Neural cell (in vitro differentiated cells): ENCODE measurements around the gene ABCA13. TPM values are rescaled to one million over a fixed set of nuclear protein-coding genes. Genes with fewer than 3 reads are reported as not detected.

ENCODE experiments used
- H2AFZ ChIP-seq: fragments of 200-600, 300-800 bp; sonication (generic), shearing (Covaris generic); 2 replicates; pipeline ENCODE4 v1.6.0; 2014; ENCODE audit warnings: low read depth, mild to moderate bottlenecking, antibody characterized with exemption, low read length, moderate library complexity
- H3F3A ChIP-seq: fragments of 200-600 bp; shearing (Covaris generic); 2 replicates; pipeline ENCODE4 v1.6.1; 2016; ENCODE audit warnings: mild to moderate bottlenecking, moderate library complexity, mixed read lengths, antibody characterized with exemption, low read length; ENCODE audit not compliant: insufficient read depth, poor library complexity, severe bottlenecking
- H3K27ac ChIP-seq: fragments of 200-600, 300-800 bp; sonication (generic), shearing (Covaris generic); 2 replicates; pipeline ENCODE4 v1.5.1; 2014; ENCODE audit warnings: mild to moderate bottlenecking, low read length, moderate library complexity
- H3K27me3 ChIP-seq: fragments of 300-800, 200-600 bp; sonication (generic), shearing (Covaris generic); 2 replicates; pipeline ENCODE4 v1.6.0; 2014; ENCODE audit warnings: mild to moderate bottlenecking, low read depth, low read length, moderate library complexity; ENCODE audit not compliant: insufficient read depth
- H3K36me3 ChIP-seq: fragments of 300-800, 200-600 bp; sonication (generic), shearing (Covaris generic); 2 replicates; pipeline ENCODE4 v1.5.1; 2014; ENCODE audit warnings: mild to moderate bottlenecking, antibody characterized with exemption, low read length, moderate library complexity; ENCODE audit not compliant: insufficient read depth
- H3K4me2 ChIP-seq: fragments of 300-800, 200-600 bp; sonication (generic), shearing (Covaris generic); 2 replicates; pipeline ENCODE4 v1.6.0; 2014; ENCODE audit warnings: mild to moderate bottlenecking, low read length
- H3K4me3 ChIP-seq: fragments of 300-800, 200-600 bp; sonication (generic), shearing (Covaris generic); 2 replicates; pipeline ENCODE4 v1.5.1; 2014; ENCODE audit warnings: mild to moderate bottlenecking, low read length, moderate library complexity
- H3K79me2 ChIP-seq: fragments of 200-600 bp; shearing (Covaris generic); replicated peaks from 2 replicates; pipeline ENCODE4 v1.6.0; 2014; ENCODE audit warnings: mild to moderate bottlenecking, low read length, moderate library complexity; ENCODE audit not compliant: insufficient read depth
- H3K9ac ChIP-seq: fragments of 300-800, 200-600 bp; sonication (generic), shearing (Covaris generic); 2 replicates; pipeline ENCODE4 v1.6.1; 2016; ENCODE audit warnings: mild to moderate bottlenecking, low read length, mixed read lengths
- H3K9me2 ChIP-seq: fragments of 200-600 bp; shearing (Covaris generic); 2 replicates; pipeline ENCODE4 v1.6.1; 2016; ENCODE audit warnings: mild to moderate bottlenecking, low read length, mixed read lengths; ENCODE audit not compliant: insufficient read depth
- H3K9me3 ChIP-seq: fragments of 200-600, 300-800 bp; sonication (generic), shearing (Covaris generic); 2 replicates; pipeline ENCODE4 v1.6.1; 2016; ENCODE audit warnings: mild to moderate bottlenecking, mixed run types, low read length, moderate library complexity, mixed read lengths
- H4K20me1 ChIP-seq: fragments of 200-600 bp; shearing (Covaris generic); 2 replicates; pipeline ENCODE4 v1.6.1; 2016; ENCODE audit warnings: mild to moderate bottlenecking, mixed run types; ENCODE audit not compliant: insufficient read depth
- CTCF ChIP-seq: fragments of 450-650 bp; IDR thresholded peaks from 2 replicates; pipeline ENCODE4 v1.5.1; 2014; ENCODE audit warnings: antibody characterized with exemption, mild to moderate bottlenecking, moderate library complexity; ENCODE audit not compliant: poor library complexity, severe bottlenecking
- EP300 ChIP-seq: fragments of 450-650 bp; conservative IDR thresholded peaks from 2 replicates; pipeline ENCODE4 v1.6.1; 2014; ENCODE audit warnings: antibody characterized with exemption, mild to moderate bottlenecking, moderate library complexity; ENCODE audit not compliant: poor library complexity, severe bottlenecking
- EZH2 ChIP-seq: fragments of 200-600, 300-800 bp; shearing (Covaris generic), sonication (generic); IDR thresholded peaks from 2 replicates; pipeline ENCODE4 v1.6.1; 2014; ENCODE audit warnings: antibody characterized with exemption, low read length, borderline replicate concordance, mild to moderate bottlenecking; ENCODE audit not compliant: insufficient read depth, poor library complexity, severe bottlenecking
- MXI1 ChIP-seq: fragments of 450-650 bp; conservative IDR thresholded peaks from 2 replicates; pipeline ENCODE4 v1.6.1; 2014; ENCODE audit warnings: antibody characterized with exemption, mild to moderate bottlenecking; ENCODE audit not compliant: poor library complexity, severe bottlenecking
- POLR2AphosphoS5 ChIP-seq: IDR thresholded peaks from 2 replicates; pipeline ENCODE4 v1.6.1; 2012
- RAD21 ChIP-seq: fragments of 450-650 bp; conservative IDR thresholded peaks from 2 replicates; pipeline ENCODE4 v1.6.1; 2014; ENCODE audit warnings: antibody characterized with exemption, mild to moderate bottlenecking, moderate library complexity
- SMC3 ChIP-seq: fragments of 450-650 bp; conservative IDR thresholded peaks from 2 replicates; pipeline ENCODE4 v1.6.1; 2014; ENCODE audit warnings: antibody characterized with exemption, mild to moderate bottlenecking, moderate library complexity; ENCODE audit not compliant: poor library complexity
- TAF1 ChIP-seq: IDR thresholded peaks from 2 replicates; pipeline ENCODE4 v1.6.1; 2012; ENCODE audit warnings: low read depth
- polyA plus RNA-seq: library from polyadenylated mRNA; depleted of rRNA; stranded (reverse); fragments of >200 nt; gene quantifications from 2 replicates; pipeline ENCODE4 v1.2.3, GENCODE V29; 2014
- TF ChIP-seq, protein P1 (sequence below): IDR thresholded peaks from 2 replicates; pipeline ENCODE4 v1.6.1; 2012; ENCODE audit warnings: borderline replicate concordance

Gene ABCA13
- polyA plus RNA-seq, 1 donor from 2014 or later, result 0.20 TPM

DNA sequence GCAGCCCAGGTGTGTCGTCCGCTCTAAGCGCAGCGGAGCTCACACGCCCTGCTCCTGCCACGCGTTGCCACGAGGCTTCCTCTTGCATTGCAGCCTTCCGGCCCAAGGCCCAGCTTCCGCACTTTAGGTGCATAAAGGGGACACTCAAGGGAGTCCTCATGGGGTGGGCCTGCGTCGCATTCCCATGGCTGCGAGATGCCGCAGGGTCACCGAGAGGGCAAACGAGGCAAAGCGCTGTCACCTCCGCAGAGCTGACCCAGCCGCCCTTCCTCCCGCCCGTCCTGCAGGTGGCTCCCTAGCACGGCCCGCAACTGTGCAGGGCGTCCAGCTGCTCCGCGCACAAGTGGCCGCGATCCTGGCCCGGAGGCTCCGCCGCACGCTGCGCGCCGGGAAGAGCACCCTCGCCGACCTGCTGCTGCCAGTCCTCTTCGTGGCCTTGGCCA, 283.5 kb downstream of the ABCA13 start:
- no peaks in the 10 kb centered on the region for H3K27me3 ChIP-seq
- H3F3A ChIP-seq, result no peaks in the 10 kb centered on the region
- H3K36me3 ChIP-seq, result no peaks in the 10 kb centered on the region
- H3K27ac ChIP-seq, result no peak overlapping the region
- no peaks in the 10 kb centered on the region for H3K9me3 ChIP-seq
- no peaks in the 10 kb centered on the region for H3K9me2 ChIP-seq
- H2AFZ ChIP-seq, result no peak overlapping the region
- no peaks in the 10 kb centered on the region for H3K79me2 ChIP-seq
- H3K4me2 ChIP-seq, result no peak overlapping the region
- TF ChIP-seq, protein P1, sequence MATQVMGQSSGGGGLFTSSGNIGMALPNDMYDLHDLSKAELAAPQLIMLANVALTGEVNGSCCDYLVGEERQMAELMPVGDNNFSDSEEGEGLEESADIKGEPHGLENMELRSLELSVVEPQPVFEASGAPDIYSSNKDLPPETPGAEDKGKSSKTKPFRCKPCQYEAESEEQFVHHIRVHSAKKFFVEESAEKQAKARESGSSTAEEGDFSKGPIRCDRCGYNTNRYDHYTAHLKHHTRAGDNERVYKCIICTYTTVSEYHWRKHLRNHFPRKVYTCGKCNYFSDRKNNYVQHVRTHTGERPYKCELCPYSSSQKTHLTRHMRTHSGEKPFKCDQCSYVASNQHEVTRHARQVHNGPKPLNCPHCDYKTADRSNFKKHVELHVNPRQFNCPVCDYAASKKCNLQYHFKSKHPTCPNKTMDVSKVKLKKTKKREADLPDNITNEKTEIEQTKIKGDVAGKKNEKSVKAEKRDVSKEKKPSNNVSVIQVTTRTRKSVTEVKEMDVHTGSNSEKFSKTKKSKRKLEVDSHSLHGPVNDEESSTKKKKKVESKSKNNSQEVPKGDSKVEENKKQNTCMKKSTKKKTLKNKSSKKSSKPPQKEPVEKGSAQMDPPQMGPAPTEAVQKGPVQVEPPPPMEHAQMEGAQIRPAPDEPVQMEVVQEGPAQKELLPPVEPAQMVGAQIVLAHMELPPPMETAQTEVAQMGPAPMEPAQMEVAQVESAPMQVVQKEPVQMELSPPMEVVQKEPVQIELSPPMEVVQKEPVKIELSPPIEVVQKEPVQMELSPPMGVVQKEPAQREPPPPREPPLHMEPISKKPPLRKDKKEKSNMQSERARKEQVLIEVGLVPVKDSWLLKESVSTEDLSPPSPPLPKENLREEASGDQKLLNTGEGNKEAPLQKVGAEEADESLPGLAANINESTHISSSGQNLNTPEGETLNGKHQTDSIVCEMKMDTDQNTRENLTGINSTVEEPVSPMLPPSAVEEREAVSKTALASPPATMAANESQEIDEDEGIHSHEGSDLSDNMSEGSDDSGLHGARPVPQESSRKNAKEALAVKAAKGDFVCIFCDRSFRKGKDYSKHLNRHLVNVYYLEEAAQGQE, result no peak
- TF ChIP-seq POLR2AphosphoS5, result no peak
- TF ChIP-seq CTCF, result no peak
- TF ChIP-seq MXI1, result no peak
- TF ChIP-seq EP300, result no peak
- TF ChIP-seq SMC3, result no peak
- no peak for TF ChIP-seq TAF1
- TF ChIP-seq EZH2, result no peak
- no peak for TF ChIP-seq RAD21
- H4K20me1 ChIP-seq, result no peaks in the 10 kb centered on the region
- no peak overlapping the region for H3K9ac ChIP-seq
- H3K4me3 ChIP-seq, result no peak overlapping the region

GRCh38 chr7:48455363-48455762, 284.1 kb downstream of the ABCA13 start:
- H3F3A ChIP-seq, result no peaks in the 10 kb centered on the region
- no peaks in the 10 kb centered on the region for H3K36me3 ChIP-seq
- H3K4me2 ChIP-seq, result no peak overlapping the region
- no peak overlapping the region for H3K27ac ChIP-seq
- no peaks in the 10 kb centered on the region for H3K9me3 ChIP-seq
- H4K20me1 ChIP-seq, result no peaks in the 10 kb centered on the region
- no peaks in the 10 kb centered on the region for H3K79me2 ChIP-seq
- TF ChIP-seq CTCF (no peak), MXI1 (no peak), SMC3 (no peak), TAF1 (no peak), EP300 (no peak)
- TF ChIP-seq, protein P1, result no peak
- H3K9me2 ChIP-seq, result no peaks in the 10 kb centered on the region
- no peaks in the 10 kb centered on the region for H3K27me3 ChIP-seq
- H2AFZ ChIP-seq, result no peak overlapping the region
- no peak overlapping the region for H3K4me3 ChIP-seq
- H3K9ac ChIP-seq, result no peak overlapping the region
